ENCODE results near the gene GLIS1. TPM values are rescaled to one million over a fixed set of nuclear protein-coding genes. Genes with fewer than 3 reads are reported as not detected.
"Not testable (repeated sequence)": the region's sequence is repeated elsewhere in the genome, so short reads cannot be mapped to it uniquely, and the experiment has no call there.

Gene GLIS1
- total and polyA plus RNA-seq, 2 experiments from 2014 or later = 0.26 to 0.31 TPM

DNA sequence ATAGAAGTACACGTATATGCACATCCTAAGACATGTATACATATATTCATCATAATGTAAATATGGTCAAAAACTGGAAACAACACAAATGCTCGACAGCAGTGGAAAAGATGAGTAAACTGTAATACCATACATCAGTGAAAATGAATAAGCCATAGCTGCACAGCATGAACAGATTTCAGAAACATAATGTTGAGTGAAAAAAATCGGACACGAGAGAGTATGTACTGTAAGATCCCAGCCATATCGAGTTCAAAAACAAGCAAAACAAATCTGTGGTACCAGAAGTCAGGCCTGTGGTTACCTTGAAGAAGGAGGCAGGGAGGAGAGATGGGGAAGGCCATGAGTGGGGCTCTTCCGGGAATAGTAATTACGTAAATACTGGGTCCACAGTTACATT lies 90.4 kb downstream of the GLIS1 start:
- Histone ChIP-seq H3K27ac (ENCODE audit: low read depth) (no peak overlapping the region), H3K4me1 (ENCODE audit: insufficient read depth) (no peaks in the 10 kb centered on the region), H3K79me2 (replicated peaks; ENCODE audit: insufficient read depth) (no peaks in the 10 kb centered on the region), H3K4me2 (no peak overlapping the region), H3K36me3 (ENCODE audit: insufficient read depth) (no peaks in the 10 kb centered on the region), H3K27me3 (ENCODE audit: insufficient read depth) (no peaks in the 10 kb centered on the region), H2AFZ (no peak overlapping the region), H4K20me1 (replicated peaks; ENCODE audit: insufficient read depth) (no peaks in the 10 kb centered on the region), H3F3A (replicated peaks; ENCODE audit: low read depth) (no peaks in the 10 kb centered on the region), H3K9me2 (ENCODE audit: insufficient read depth) (no peaks in the 10 kb centered on the region), H3K4me3 (no peak overlapping the region)
- no peak overlapping the region for H3K27ac Mint-ChIP-seq
- DNase-seq (ENCODE audit: low spot score) (no peak), ATAC-seq (no peak)
- H3K36me3 Mint-ChIP-seq (ENCODE audit: low read depth) = no peaks in the 10 kb centered on the region
- no peak for TF ChIP-seq JUNB (IDR thresholded peaks at IDR 0.05; ENCODE audit: unreplicated experiment)
- TF ChIP-seq, protein P1, sequence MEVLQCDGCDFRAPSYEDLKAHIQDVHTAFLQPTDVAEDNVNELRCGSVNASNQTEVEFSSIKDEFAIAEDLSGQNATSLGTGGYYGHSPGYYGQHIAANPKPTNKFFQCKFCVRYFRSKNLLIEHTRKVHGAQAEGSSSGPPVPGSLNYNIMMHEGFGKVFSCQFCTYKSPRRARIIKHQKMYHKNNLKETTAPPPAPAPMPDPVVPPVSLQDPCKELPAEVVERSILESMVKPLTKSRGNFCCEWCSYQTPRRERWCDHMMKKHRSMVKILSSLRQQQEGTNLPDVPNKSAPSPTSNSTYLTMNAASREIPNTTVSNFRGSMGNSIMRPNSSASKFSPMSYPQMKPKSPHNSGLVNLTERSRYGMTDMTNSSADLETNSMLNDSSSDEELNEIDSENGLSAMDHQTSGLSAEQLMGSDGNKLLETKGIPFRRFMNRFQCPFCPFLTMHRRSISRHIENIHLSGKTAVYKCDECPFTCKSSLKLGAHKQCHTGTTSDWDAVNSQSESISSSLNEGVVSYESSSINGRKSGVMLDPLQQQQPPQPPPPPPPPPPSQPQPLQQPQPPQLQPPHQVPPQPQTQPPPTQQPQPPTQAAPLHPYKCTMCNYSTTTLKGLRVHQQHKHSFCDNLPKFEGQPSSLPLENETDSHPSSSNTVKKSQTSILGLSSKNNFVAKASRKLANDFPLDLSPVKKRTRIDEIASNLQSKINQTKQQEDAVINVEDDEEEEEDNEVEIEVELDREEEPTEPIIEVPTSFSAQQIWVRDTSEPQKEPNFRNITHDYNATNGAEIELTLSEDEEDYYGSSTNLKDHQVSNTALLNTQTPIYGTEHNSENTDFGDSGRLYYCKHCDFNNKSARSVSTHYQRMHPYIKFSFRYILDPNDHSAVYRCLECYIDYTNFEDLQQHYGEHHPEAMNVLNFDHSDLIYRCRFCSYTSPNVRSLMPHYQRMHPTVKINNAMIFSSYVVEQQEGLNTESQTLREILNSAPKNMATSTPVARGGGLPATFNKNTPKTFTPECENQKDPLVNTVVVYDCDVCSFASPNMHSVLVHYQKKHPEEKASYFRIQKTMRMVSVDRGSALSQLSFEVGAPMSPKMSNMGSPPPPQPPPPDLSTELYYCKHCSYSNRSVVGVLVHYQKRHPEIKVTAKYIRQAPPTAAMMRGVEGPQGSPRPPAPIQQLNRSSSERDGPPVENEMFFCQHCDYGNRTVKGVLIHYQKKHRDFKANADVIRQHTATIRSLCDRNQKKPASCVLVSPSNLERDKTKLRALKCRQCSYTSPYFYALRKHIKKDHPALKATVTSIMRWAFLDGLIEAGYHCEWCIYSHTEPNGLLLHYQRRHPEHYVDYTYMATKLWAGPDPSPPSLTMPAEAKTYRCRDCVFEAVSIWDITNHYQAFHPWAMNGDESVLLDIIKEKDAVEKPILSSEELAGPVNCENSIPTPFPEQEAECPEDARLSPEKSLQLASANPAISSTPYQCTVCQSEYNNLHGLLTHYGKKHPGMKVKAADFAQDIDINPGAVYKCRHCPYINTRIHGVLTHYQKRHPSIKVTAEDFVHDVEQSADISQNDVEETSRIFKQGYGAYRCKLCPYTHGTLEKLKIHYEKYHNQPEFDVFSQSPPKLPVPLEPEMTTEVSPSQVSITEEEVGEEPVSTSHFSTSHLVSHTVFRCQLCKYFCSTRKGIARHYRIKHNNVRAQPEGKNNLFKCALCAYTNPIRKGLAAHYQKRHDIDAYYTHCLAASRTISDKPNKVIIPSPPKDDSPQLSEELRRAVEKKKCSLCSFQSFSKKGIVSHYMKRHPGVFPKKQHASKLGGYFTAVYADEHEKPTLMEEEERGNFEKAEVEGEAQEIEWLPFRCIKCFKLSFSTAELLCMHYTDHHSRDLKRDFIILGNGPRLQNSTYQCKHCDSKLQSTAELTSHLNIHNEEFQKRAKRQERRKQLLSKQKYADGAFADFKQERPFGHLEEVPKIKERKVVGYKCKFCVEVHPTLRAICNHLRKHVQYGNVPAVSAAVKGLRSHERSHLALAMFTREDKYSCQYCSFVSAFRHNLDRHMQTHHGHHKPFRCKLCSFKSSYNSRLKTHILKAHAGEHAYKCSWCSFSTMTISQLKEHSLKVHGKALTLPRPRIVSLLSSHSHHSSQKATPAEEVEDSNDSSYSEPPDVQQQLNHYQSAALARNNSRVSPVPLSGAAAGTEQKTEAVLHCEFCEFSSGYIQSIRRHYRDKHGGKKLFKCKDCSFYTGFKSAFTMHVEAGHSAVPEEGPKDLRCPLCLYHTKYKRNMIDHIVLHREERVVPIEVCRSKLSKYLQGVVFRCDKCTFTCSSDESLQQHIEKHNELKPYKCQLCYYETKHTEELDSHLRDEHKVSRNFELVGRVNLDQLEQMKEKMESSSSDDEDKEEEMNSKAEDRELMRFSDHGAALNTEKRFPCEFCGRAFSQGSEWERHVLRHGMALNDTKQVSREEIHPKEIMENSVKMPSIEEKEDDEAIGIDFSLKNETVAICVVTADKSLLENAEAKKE (CRISPR knock-in tag; IDR thresholded peaks at IDR 0.05) = no peak
- TF ChIP-seq, protein P2, sequence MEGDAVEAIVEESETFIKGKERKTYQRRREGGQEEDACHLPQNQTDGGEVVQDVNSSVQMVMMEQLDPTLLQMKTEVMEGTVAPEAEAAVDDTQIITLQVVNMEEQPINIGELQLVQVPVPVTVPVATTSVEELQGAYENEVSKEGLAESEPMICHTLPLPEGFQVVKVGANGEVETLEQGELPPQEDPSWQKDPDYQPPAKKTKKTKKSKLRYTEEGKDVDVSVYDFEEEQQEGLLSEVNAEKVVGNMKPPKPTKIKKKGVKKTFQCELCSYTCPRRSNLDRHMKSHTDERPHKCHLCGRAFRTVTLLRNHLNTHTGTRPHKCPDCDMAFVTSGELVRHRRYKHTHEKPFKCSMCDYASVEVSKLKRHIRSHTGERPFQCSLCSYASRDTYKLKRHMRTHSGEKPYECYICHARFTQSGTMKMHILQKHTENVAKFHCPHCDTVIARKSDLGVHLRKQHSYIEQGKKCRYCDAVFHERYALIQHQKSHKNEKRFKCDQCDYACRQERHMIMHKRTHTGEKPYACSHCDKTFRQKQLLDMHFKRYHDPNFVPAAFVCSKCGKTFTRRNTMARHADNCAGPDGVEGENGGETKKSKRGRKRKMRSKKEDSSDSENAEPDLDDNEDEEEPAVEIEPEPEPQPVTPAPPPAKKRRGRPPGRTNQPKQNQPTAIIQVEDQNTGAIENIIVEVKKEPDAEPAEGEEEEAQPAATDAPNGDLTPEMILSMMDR (conservative IDR thresholded peaks at IDR 0.05; ENCODE audit: low read depth in 2 of 2) = no peak
- peaks cover 4% of the 10 kb centered on the region for H3K27me3 Mint-ChIP-seq (ENCODE audit: insufficient read depth, low read depth, poor library complexity)
- H3K4me1 Mint-ChIP-seq = peaks cover 12% of the 10 kb centered on the region
- no peak overlapping the region for H3K4me3 Mint-ChIP-seq
- no peaks in the 10 kb centered on the region for H3K9me3 Mint-ChIP-seq

DNA sequence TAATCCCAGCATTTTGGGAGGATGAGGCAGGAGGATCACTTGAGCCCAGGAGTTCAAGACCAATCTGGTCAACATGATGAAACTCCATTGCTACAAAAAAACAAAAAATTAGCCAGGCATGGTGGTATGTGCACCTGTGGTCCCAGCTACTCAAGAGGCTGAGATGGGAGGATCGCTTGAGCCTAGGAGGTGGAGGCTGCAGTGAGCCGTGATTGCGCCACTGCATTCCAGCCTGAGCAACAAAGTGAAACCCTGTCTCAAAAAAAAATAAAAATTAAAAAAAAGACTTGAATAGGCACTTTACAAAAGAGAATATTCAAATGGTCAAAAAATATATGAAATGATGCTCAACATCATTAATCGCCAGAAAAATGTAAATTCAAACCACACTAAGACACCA lies 91.0 kb downstream of the GLIS1 start:
- H3K27ac Mint-ChIP-seq; H3K27me3 Mint-ChIP-seq (ENCODE audit: insufficient read depth, low read depth, poor library complexity); H3K4me2 ChIP-seq; H3K27ac ChIP-seq (ENCODE audit: low read depth); H3K9me2 ChIP-seq (ENCODE audit: insufficient read depth); H3K79me2 ChIP-seq (replicated peaks; ENCODE audit: insufficient read depth); H3F3A ChIP-seq (replicated peaks; ENCODE audit: low read depth); H4K20me1 ChIP-seq (replicated peaks; ENCODE audit: insufficient read depth); H3K27me3 ChIP-seq (ENCODE audit: insufficient read depth); ATAC-seq; H3K36me3 Mint-ChIP-seq (ENCODE audit: low read depth); H3K4me3 Mint-ChIP-seq; DNase-seq (ENCODE audit: low spot score); H3K36me3 ChIP-seq (ENCODE audit: insufficient read depth); H2AFZ ChIP-seq; H3K4me3 ChIP-seq; H3K9me3 Mint-ChIP-seq; H3K4me1 ChIP-seq (ENCODE audit: insufficient read depth): not testable (repeated sequence)
- H3K4me1 Mint-ChIP-seq = peaks cover 12% of the 10 kb centered on the region; the same call in 2 of the 3 replicates

Measured in GM23338 (cell line).